Islet of Langerhans (tissue), 1 donor: Measurements from ENCODE around the gene REELD1.

Experiments
- FAIRE-seq: peaks from one replicate; lab custom pipeline; 2011; peaks lifted over from hg19 to GRCh38; lab: Jason Lieb, UNC

REELD1 gene

DNA sequence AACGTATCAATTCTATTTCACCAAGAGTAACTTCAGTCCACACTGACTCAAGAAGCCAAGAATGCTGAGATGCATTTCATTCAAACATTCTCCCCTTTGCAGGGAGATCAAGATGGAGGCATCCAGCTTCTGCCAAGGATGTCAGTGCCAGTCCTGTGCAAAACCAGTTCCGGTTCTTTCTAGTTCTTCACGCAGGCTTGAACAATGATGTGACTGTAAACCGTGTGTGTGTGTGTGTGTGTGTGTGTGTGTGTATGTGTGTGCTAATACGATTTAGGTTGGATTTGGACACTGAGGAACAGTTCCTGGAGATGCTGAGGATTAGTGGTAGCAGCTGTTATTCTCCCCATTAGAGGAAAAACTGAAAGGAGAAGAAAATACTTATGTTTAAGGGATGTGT is at the start of gene REELD1:
TSS of gene REELD1 (plus strand) at position 301 of the 400 bp plus-strand sequence. CDS start 2,415 bp downstream, outside the sequence.
- no peak for FAIRE-seq

GRCh38 chr4:146165221-146165620 is 49.1 kb upstream of the REELD1 start:
- FAIRE-seq = no peak

DNA sequence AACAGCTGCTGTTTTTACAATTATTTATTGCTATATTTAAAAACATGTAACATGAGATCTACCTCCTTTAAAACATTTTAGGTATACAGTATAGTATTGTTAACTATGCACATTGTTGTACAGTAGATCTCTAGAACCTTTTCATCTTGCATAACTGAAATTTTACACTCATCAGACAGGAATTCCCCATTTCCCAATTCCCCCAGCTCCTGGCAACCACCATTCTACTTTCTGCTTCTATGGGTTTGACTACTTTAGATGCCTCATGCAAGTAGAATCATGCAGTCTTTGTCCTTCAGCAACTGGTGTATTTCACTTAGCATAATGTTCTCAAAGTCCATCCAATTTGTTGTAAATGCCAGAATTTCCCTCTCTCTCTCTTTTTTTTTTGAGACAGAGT is 48.5 kb upstream of the REELD1 start:
- FAIRE-seq = no peak

GRCh38 chr4:146170149-146170548 is 44.2 kb upstream of the REELD1 start:
- no peak for FAIRE-seq

- no peak for FAIRE-seq
Measured at GRCh38 chr4:146175541-146176453, 38.5 kb upstream of the REELD1 start, which contains the start of gene LSM6. TSS of gene LSM6 (plus strand) at chr4:146175718. CDS start at chr4:146182922, 7,204 bp downstream.

DNA sequence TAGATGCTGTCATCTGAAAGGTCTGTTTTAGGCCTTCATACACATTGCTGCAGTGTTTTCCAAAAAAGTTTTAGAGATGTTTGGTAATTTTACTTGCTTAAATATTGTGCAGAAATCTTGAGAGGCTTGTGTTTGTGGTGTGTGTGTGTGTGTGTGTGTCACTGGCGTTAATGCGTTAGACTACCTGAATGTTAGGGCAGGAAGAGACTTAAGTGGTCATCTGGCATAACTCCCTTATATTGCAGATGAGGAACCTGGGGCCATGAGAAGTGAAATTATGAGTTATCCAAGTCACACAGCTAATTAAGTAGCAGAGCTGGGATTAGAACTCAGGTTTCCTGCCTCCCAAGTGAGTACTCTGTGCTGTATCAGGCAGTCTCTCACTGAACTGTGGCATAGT is 37.4 kb upstream of the REELD1 start:
- FAIRE-seq = no peak

GRCh38 chr4:146178126-146178525 is 36.2 kb upstream of the REELD1 start:
- FAIRE-seq = no peak

DNA sequence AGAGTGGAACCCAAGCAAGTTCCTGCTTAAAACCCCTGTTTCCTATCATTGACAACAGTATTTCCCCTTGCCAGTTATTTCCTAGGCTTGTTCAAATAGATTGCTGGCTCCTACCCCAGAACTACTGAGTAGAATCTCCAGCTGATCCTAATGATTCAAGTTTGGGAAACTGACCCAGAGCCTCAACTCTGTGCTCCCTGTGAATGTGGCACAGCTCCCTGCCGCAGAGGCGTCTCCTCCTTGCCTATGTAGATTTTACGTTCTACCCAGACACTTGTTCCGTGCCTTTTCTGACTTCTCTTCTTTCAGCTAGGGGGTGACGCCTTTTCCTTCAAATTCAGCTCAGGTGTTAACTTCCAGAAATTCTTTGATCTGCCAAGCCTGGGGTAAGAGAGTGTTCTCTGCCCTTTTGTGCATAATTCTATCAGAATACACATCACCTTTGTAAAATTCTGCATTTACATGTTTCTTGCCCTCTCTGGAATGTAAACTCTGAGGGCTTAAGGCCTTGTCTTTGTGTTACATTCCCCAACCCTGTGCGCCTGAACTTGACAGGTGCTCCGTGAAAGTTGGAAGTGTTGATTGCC is 34.5 kb upstream of the REELD1 start:
- FAIRE-seq = no peak

DNA sequence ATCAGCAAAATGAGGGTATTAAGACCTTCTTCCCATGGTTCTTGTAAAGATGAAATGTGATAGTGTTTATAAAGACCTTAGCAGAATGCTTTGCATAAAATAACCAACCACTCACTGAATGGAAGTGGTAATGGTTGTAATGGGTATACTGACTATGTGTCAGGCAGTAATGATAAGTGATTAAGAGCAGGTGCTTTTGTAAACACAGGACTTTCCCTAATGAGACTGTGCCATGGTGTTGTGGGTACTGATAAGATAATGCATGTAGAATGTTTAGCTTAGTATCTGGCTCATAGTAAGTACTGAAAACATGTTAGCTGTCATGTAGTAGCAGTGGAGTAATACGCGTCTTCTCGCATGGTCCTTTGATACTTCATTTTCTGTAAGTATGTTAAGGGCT is 31.9 kb upstream of the REELD1 start:
- no peak for FAIRE-seq

DNA sequence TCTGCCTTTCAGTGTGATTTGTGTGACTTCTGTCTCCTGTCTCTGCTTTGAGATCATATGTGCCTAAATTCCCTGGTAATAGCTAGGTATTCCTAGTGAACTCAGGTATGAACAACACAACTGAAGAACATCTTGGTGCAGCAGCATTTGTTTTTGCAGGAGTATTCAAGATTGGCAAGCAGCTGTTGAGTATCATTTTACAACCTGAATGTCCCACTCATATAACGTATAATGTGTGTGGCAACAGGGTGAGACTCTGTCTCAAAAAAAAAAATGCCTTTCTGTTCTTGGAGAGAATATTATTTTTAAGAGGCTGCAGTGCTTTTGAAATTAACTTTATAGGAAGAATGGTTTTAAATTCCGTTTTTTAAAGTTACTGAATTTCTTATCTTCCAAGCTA is 31.1 kb upstream of the REELD1 start:
- no peak for FAIRE-seq

DNA sequence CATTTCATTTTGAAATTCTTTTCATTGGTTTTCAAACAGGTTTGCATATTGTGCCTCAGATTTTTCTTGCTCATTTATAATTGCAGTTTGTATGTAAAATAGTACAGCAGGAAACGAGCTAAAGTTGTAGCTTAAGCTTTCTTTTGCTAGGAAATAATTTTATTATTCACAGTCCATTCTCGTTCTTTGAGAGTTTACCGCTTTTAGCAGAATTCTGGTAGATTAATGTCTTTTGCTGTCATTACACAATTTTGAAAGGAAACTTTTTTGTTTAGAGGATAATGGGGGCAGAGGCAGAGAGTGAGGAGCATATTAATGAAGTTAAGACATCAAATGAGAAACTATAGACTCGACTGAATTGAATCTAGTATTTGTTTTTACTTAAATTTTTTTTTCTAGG is 28.3 kb upstream of the REELD1 start:
- FAIRE-seq = no peak

DNA sequence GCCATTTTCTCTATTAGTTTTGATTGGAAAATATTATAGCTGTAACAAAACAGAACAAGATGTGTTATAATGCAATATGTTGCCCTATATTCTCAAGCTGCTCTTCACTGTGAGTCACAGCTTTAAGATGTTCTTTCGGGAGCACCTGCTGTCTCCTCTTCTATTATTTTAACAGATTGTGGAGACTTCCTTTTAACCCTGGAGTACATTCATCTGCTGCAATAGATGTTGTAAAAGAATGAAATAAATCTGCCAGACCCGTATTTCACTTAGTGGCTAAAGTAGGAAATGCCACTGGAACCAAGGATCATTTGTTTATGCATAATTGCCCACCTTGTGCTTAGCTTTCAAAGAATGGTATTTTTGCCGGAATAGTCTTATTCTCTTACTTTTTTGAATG is 27.7 kb upstream of the REELD1 start:
- no peak for FAIRE-seq

- no peak for FAIRE-seq
Measured at GRCh38 chr4:146190456-146190855, 23.9 kb upstream of the REELD1 start.

DNA sequence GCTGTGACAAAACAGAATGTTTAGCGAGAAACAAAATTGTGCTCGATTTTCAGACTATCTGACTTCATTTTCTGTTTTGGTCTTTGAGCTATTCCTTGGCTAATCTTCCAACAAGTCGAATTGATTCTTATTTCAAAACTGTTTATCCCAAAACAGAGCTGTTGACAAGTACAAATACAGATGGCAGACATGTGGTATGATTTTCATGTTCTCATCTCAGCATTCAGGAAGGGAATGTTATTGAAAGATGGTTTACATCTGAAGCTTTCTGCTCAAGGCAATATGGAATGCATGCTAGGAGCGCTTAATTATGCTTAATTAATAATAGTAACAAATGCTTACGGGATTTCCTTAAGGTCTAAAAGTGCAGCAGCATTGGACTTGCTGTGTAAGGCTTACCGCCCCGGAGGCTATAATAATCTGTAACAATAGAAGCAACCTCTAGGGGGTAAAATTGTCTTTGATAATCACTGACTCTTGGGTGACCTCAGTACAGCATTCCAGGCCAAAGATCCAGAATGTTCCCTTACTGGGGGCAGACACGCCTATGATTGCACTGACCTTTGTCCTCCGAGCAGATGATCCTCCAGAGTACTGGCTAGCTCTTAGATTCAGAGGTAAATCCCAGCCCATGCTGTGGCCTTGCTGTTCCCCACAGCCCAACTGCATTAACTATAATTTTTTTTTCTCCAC is 22.4 kb upstream of the REELD1 start:
- FAIRE-seq = no peak

- no peak for FAIRE-seq
Measured at GRCh38 chr4:146193628-146194027, 20.7 kb upstream of the REELD1 start.

GRCh38 chr4:146194212-146194611 is 20.1 kb upstream of the REELD1 start:
- FAIRE-seq = no peak

DNA sequence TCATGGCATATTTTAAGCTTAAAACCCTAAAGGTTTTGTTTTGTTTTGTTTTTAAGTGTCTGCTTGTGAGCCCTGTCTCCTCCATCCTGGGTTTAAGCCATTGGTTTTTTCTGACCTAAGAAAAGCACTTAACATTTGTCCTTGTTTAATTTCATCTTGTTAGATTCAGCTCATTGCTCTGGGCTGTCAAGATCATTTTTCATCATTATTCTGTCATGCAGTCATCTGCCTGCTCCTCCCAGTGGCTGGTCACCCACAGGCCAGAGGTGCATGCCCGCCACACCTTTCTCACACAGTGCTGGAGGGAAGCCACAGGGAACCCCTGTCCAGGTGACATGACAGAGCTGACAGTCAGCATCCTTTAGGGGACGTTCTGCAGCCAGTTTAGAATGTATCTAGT is 11.7 kb upstream of the REELD1 start:
- peak; percentile 85 for FAIRE-seq

DNA sequence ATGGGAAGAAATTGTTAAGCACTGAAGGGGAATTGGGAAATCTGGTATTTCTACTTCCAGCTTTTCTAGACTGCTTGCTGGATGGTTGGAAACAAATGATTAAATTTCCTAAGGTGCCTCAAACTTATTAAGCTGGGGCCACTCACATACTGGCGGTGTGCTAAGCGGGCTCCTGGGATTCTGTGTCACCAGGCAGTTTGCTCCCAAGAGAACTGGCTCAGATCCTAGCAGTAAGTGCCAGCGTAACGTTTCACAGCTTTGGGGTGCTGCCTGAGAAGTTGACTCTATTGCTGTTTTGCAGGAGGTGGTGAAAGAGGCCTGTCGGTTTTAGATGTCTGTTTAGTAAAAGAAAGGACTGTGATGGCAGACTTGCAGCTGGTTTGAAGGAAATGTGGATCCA is 6.9 kb upstream of the REELD1 start:
- no peak for FAIRE-seq

DNA sequence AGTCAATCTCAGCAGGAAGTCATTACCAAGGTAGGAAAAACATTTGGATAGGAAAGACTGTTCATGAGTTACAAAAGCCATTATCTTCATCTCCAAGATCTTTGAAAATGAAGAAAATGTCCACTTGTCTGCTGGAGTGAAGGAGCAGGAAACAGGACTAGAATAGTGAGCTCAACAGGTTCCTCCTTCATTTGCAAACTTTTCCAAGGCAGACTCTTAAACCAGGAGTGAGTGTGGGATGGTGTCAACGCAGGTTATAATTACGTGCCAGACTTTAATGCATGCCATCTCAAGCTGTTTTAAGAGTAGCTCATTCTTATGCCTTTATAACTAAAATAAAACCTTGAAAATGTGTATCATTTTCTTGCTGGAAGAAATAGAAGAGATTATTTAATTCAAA is 3.4 kb upstream of the REELD1 start:
- FAIRE-seq = no peak

DNA sequence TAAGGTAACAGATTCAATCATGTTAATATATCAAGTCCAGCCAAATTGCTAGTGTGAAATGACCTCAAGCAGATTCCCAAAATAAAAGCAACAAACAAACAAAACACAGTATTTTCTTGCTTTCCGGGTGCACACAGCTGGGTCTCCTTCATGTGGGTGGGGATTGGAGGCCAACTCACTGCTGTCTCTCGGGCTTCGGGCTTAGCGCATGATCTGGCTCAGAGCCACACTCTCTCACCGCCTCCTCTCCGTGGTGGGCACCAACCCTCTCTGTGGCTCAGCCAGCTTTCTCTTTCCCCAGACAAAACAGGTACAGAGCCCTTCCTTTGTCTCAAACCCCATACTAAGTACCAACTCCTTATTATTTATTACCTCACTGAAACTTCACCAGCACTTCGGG is 2.9 kb upstream of the REELD1 start:
- no peak for FAIRE-seq

DNA sequence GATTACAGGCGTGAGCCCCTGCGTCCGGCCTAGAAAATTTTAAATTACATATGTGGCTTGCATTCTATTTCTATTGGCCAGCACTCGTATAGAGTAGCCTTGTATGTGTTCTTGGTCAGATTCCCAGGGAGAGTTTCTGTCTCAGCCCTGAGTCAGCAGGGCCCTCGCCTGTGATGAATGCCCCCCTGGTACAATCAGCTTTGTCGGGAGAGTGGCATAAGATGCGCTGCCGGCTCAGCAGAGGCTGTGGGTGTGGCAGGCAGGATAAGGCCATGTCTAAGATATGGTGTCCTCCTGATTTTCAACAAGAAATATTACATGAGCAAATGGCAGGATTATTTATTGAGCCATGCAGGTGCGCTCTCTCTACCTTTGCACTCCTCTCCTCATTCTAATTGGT is 1.6 kb upstream of the REELD1 start:
- FAIRE-seq = no peak

GRCh38 chr4:146222313-146222712 is 8.0 kb downstream of the REELD1 start:
- FAIRE-seq = no peak

DNA sequence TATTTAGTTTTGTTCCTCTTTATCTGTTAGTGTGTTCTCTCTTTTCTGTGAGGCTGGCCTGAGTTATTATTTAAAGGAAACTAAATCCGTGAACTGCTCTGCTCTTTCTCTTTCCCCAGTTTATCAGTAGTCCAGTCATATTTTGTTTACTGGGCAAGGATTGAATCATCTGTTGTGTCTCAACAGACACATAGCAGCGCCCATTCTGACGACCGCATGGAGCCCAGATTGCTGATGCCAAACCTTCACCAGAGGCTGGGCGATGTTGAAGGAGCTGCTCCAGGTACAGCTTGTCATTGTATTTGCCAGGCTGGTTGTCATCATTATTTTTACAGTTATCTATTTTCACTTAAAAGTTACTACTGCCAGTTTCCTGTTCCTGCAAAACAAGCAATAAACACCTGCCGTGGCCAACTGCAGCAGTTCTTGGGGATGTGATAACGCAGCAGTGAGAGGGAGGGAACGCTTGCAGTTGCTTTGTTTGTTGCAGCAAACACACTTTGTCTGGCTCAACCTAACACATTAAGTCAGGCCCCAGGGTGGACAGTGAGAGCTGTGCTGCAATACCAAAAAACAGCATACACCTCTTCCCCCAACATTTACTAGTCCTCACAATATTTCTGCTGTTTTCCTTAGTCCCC is 10.1 kb downstream of the REELD1 start:
- FAIRE-seq = no peak
